Umbilical cord (tissue), 2 donors: Measurements from ENCODE around the gene CCM2. TPM values are rescaled to one million over a fixed set of nuclear protein-coding genes. Genes with fewer than 3 reads are reported as not detected.

Experiments used
- DNase-seq: peaks from one replicate; pipeline ENCODE4 v3.0.0-alpha.2; 2015; ENCODE audit warnings: low spot score
- total RNA-seq: library from RNA; depleted of rRNA; stranded (reverse); fragments of >200 nt; gene quantifications from one replicate; pipeline ENCODE4 v1.2.3, GENCODE V29; 2014; ENCODE audit warnings: low replicate concordance; ENCODE audit not compliant: insufficient read depth

Gene CCM2
- total RNA-seq, 1 donor from 2014 or later = 21.4 TPM

- no peak for DNase-seq
Measured at GRCh38 chr7:44969049-44969700, 30.8 kb upstream of the CCM2 start.

GRCh38 chr7:44969701-44970522 lies 30.1 kb upstream of the CCM2 start:
- no peak for DNase-seq

GRCh38 chr7:44970523-44971051 lies 29.4 kb upstream of the CCM2 start:
- no peak for DNase-seq

- DNase-seq = no peak
Measured at GRCh38 chr7:44971188-44971901, 28.7 kb upstream of the CCM2 start.

- DNase-seq = no peak
Measured at GRCh38 chr7:44971902-44972441, 28.0 kb upstream of the CCM2 start.

- no peak for DNase-seq
Measured at GRCh38 chr7:44972562-44972961, 27.4 kb upstream of the CCM2 start.

- DNase-seq = no peak
Measured at GRCh38 chr7:44973610-44974401, 26.2 kb upstream of the CCM2 start.

GRCh38 chr7:44974549-44974948 lies 25.5 kb upstream of the CCM2 start:
- no peak for DNase-seq

- DNase-seq = no peak
Measured at GRCh38 chr7:44975331-44976039, 24.5 kb upstream of the CCM2 start.

- DNase-seq = no peak
Measured at GRCh38 chr7:44976040-44976745, 23.8 kb upstream of the CCM2 start.

GRCh38 chr7:44976746-44977196 lies 23.2 kb upstream of the CCM2 start:
- no peak for DNase-seq

GRCh38 chr7:44977304-44977958 lies 22.6 kb upstream of the CCM2 start:
- no peak for DNase-seq

GRCh38 chr7:44977959-44978335 lies 22.1 kb upstream of the CCM2 start:
- no peak for DNase-seq

GRCh38 chr7:44978511-44979366 lies 21.3 kb upstream of the CCM2 start, which contains the start of gene MYO1G:
MYO1G (minus strand) TSS chr7:44979015; CDS start chr7:44978961, 54 bp downstream.
- no peak for DNase-seq

- DNase-seq = peak; percentile 87
Measured at GRCh38 chr7:44979481-44980392, 20.3 kb upstream of the CCM2 start.

GRCh38 chr7:44980393-44981034 lies 19.5 kb upstream of the CCM2 start:
- DNase-seq = peak; percentile 64
